ENCODE data around the gene ATP13A4.
"Not testable (repeated sequence)": the region's sequence is repeated elsewhere in the genome, so short reads cannot be mapped to it uniquely, and the experiment has no call there.

ATP13A4 gene

GRCh38 chr3:193560870-193561269, 6.2 kb upstream of the ATP13A4 start:
- no peak for DNase-seq (ENCODE audit: low read depth)

DNA sequence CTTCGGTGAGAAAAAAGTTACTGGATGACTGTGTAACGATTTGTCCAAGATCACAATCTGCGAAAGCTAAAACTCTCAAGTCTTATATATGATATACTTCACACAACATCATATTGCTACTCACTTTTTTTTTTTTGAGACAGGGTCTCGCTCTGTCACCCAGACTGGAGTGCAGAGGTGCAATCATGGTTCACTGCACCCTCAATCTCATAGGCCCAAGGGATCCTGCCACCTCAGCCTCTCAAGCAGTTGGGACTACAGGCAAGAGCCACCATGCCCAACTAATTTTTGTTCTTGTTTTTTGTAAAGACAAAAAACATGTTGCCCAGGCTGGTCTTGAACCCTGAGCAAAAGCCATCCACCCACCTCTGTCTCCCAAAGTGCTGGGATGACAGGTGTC, 5.4 kb upstream of the ATP13A4 start:
- DNase-seq (ENCODE audit: low read depth) = no peak

DNA sequence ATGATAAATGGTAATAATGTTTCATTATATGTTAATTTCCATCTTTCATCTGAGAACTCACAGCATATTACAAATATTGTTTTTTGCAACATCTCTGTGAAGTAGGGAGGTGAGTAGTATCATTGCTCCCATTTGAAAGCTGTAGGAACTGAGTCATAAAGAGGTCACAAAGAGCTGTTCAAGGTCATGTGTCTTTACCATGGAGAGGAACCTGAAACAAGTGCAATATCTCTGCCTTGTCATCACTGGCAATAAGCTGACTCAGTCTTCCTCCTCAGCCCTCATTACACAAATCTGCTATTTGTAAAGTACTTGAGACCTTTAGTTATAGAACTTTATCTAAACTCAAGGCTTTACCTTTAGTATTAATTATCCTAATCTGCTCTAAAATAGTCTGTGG, 4.4 kb upstream of the ATP13A4 start:
- DNase-seq (ENCODE audit: low read depth) = no peak

- DNase-seq (ENCODE audit: low read depth) = no peak
Measured at GRCh38 chr3:193556841-193557240, 2.1 kb upstream of the ATP13A4 start.

GRCh38 chr3:193553586-193553985, 1.1 kb downstream of the ATP13A4 start:
- DNase-seq (ENCODE audit: low read depth) = no peak

GRCh38 chr3:193552923-193553322, 1.8 kb downstream of the ATP13A4 start:
- DNase-seq (ENCODE audit: low read depth) = no peak

GRCh38 chr3:193548406-193548805, 6.3 kb downstream of the ATP13A4 start:
- no peak for DNase-seq (ENCODE audit: low read depth)

GRCh38 chr3:193546129-193546528, 8.6 kb downstream of the ATP13A4 start:
- DNase-seq (ENCODE audit: low read depth) = no peak

- no peak for DNase-seq (ENCODE audit: low read depth)
Measured at GRCh38 chr3:193545304-193545703, 9.4 kb downstream of the ATP13A4 start.

DNA sequence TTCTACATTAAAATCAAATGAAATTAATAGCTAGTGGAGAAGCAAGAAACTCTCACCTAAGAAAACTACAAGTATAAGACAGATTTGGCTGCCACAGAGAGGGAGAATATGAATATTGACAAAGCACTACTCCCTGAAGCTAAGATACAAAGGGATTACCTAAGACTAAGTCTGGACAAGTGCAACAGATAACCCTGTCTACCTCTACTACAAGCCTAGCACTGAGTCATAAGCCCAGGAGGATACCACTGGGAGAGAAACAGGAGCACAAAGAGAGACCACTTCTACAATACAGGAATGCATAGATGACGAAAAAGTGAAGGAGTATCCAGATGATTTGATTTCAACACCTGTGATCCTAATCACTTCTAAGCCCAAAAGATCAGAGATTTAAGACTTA, 10.4 kb downstream of the ATP13A4 start:
- DNase-seq (ENCODE audit: low read depth) = no peak

- no peak for DNase-seq (ENCODE audit: low read depth)
Measured at GRCh38 chr3:193530231-193531165, 24.2 kb downstream of the ATP13A4 start.

DNA sequence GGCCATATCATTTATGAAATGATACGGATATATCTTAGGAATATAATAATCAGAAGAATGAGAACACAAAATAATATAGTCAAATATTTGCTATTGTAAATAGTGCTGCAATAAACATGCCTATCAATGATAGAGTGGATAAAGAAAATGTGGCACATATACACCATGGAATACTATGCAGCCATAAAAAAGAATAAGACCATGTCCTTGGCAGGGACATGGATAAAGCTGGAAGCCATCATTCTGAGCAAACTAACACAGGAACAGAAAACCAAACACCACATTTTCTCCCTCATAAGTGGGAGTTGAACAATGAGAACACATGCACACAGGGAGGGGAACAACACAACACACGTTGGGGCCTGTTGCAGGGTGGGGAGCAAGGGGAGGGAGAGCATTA, 28.6 kb downstream of the ATP13A4 start:
- DNase-seq (ENCODE audit: low read depth) = not testable (repeated sequence)

DNA sequence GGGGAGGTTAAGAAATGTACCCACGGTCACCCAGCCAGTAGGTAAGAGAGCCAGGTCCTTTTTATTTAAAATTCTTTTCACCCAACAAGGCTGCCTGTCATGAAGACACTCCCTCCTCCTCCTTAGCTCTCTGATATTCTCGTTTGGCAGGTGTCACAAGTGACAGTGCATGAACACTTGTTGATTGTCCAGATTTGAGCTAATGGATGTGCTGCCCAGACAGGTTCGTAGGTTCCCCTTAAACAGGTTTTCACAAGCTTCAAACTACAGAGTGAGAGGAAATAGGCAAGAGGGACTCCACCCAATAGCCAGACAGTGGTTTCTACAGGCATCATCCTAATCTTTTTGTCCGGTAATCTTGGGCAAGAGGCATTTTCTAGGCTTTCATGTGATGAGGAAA, 32.2 kb downstream of the ATP13A4 start:
- no peak for DNase-seq (ENCODE audit: low read depth)

DNA sequence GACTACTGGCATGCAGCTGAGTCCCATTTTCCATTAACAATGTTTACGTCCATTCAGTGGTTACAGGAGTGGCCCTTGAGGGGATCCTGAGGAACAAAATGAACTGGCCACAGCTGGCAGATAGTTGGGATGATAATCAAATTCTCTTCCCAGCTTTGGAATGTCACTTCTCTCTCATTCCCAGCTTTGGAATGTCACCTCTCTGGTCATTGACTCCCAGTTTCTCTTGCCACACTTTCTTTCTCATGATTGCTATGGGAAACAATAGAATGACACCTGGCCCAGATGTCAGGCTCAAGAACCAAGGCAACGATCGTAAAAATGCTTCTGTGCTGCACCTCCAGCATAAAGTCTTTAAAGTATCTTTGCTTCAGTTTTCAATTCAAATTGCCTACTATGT, 34.0 kb downstream of the ATP13A4 start:
- no peak for DNase-seq (ENCODE audit: low read depth)

- no peak for DNase-seq (ENCODE audit: low read depth)
Measured at GRCh38 chr3:193515966-193516365, 38.7 kb downstream of the ATP13A4 start.

DNA sequence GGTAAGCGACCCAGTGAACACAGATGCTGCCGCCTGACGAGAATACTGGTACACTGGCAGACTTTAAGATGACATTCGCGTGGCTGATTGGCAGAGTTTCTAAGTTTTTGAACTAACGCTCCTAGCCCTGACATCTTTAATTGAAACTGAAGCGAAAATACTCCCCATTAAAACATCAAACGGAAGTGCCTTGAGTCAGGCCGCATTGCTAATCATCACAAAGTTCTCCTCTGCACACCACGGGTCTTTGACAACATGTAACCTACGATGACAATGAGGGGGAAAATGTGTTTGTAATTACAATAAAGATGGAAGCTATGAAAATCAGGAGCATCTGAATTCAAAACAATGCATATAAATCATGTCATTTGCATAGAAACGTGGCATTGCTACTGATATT, 44.5 kb downstream of the ATP13A4 start:
- DNase-seq (ENCODE audit: low read depth) = no peak

DNA sequence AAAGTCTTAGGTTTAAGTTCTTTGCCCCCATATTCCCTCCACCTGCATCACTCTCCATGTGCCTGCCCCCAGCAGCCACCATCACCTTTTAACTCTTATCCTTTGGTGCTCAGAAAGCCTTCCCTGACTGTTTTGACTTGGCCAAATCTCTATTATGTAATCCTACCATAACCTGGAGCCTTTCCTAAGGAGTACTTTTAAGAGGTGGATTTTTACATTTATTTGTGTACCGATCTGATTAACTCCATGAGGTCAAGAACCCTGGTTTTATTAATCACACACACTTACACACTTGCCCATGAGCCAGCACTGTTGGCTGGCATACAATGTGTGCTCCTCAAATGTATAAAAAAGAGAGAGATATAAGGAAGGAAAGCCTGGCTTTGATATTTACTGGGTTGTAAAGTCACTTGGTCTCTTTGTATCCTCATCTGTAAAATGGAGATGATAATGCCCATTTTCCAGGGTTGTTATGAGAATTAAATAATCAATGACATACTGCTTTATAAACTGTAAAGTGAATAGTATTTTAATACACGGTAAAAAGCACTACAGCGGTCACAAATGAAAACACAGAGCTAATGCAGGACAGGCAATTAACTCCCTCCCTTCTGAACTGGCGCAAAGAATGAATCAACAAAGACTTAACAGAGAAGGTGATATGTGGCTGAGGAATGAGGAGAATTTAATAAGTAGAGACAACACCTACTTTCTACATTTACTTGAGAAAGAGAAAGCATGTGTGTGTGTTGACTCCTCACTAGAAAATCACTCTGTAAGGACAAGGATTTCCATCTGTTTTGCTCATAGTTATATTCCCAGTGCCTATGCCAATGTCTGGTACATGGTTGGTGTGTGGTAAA, 45.4 kb downstream of the ATP13A4 start:
- DNase-seq (ENCODE audit: low read depth) = no peak

GRCh38 chr3:193508108-193508507, 46.6 kb downstream of the ATP13A4 start:
- DNase-seq (ENCODE audit: low read depth) = no peak

DNA sequence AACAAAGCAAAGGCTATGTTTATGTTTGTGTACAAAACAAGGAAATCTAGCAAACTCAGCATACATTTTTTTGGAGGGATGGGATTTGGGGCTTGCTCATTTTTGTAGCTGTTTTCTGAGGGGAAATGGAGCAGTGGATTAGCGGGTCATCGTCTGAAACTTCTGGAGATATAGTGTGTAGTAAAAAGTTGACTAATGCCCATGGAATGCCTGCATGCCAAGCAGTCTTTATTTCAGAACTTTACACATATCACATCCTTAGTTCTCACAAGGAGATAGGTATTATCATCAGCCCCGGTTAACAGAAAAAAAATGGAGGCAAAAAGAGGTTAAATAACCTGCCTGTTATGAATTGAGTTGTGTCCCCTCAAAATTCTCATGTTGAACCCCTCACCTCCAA, 47.1 kb downstream of the ATP13A4 start:
- no peak for DNase-seq (ENCODE audit: low read depth)

DNA sequence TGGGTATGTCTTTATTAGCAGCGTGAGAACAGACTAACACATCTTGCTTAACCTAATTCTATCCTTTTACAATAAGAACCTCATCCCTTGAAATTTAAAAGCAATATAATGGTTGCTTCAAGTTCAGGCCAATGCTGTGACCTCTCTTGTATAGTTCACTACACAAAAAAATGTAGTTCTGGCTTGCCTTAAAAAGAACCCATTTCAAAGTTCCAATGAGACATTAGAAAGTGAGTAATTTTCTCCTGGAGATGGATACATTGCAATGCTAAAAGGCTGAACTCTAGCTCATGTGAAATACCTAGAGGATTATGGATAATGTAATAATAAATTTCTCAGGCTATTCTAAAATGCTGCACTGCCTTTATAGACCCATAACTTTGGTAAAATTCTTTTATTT, 47.8 kb downstream of the ATP13A4 start:
- DNase-seq (ENCODE audit: low read depth) = no peak

DNA sequence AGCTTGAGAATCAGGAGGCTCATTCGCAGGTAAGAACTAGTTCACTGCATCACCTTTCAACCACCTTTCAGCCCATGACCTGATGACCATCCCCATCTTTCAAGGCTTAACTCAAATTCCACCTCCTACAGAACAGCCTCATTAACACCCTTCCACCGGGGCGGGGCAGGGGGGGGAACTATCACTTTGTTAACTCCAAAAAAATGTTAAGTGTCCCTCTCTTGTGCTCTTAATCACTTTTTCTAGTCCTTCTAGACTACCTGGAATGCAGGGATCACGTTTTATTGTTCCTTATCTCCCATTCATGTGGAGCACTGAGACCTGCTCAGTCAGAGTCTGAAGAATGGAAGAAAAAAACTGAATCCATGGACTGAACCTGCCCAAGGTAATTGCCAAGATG, 51.8 kb downstream of the ATP13A4 start:
- no peak for DNase-seq (ENCODE audit: low read depth)

DNA sequence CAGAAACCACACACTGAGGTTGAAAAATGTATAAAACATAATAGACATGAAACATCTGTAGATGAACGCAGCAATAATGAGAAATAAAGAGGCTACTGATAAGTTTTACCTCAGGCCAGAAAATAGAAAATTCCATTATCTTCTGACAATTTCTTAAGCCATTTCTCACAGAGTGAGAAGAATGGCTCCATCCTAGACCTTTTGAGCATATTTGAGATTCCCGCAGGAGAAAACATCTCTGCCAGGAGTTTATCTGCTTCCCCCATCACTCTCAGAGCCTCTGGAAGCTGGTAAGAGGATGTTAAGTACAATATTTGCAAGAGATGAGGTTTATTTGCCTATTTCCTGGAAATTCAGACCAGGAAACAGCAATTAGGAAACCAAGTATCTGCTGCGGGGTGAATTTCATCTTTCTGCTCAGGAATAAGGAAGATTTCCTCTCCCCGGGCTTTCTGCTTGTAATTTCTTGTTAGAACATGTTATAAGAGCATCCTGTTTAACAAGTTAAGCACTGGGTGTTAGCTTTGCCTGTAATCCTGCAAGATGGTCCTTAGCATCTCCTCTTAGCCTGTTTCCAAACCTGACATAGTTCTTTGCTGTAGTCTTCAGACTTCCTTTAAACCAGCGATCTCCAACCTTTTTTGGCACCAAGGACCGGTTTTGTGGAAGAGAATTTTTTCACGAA, 54.8 kb downstream of the ATP13A4 start:
- DNase-seq (ENCODE audit: low read depth) = no peak

Data from stimulated activated CD8-positive, alpha-beta memory T cell treated with anti-CD3 and anti-CD28 coated beads, Interleukin-4, amount 100 ng/mL, for 24 hours (primary cell).